Measurements from ENCODE around the gene CHST15.

- no peak for TF ChIP-seq CTCF (IDR thresholded peaks at IDR 0.05)
- no peak for TF ChIP-seq POLR2A (IDR thresholded peaks at IDR 0.05)
Observed at GRCh38 chr10:124015991-124016390, 77.4 kb downstream of the CHST15 start.
